Neuronal stem cell (in vitro differentiated cells): ENCODE results near the gene NCK1.

ENCODE experiments used
- DNase-seq: peaks from one replicate; pipeline ENCODE4 v3.0.0-alpha.2; 2013; ENCODE audit warnings: low spot score
- H2AFZ ChIP-seq: one replicate; pipeline ENCODE4 v1.6.1; 2013; ENCODE audit warnings: mild to moderate bottlenecking, low read length, inconsistent platforms
- H2AK5ac ChIP-seq: 2 replicates; pipeline ENCODE4 v1.6.1; 2013; ENCODE audit warnings: low read depth, mild to moderate bottlenecking, inconsistent platforms, low read length, moderate library complexity, mixed read lengths
- H2BK120ac ChIP-seq: 2 replicates; pipeline ENCODE4 v1.6.1; 2013; ENCODE audit warnings: low read depth, mild to moderate bottlenecking, inconsistent platforms, low read length, moderate library complexity, mixed read lengths
- H2BK12ac ChIP-seq: one replicate; pipeline ENCODE4 v1.6.1; 2013; ENCODE audit warnings: low read length, inconsistent platforms
- H2BK15ac ChIP-seq: 2 replicates; pipeline ENCODE4 v1.6.1; 2013; ENCODE audit warnings: mild to moderate bottlenecking, low read length, inconsistent platforms, mixed read lengths
- H2BK5ac ChIP-seq: one replicate; pipeline ENCODE4 v1.6.1; 2013; ENCODE audit warnings: inconsistent platforms, mild to moderate bottlenecking, low read length, moderate library complexity
- H3K14ac ChIP-seq: one replicate; pipeline ENCODE4 v1.6.1; 2013; ENCODE audit warnings: low read length, inconsistent platforms
- H3K18ac ChIP-seq: 2 replicates; pipeline ENCODE4 v1.6.1; 2013; ENCODE audit warnings: low read length, inconsistent platforms
- H3K23ac ChIP-seq: 2 replicates; pipeline ENCODE4 v1.6.1; 2013; ENCODE audit warnings: low read depth, mild to moderate bottlenecking, mixed read lengths, low read length, inconsistent platforms; ENCODE audit not compliant: poor library complexity
- H3K27ac ChIP-seq: replicated peaks from 3 replicates; pipeline ENCODE4 v1.5.1; 2013; ENCODE audit warnings: low read length, inconsistent platforms
- H3K27me3 ChIP-seq, 3 experiments: 2 replicates each; pipeline ENCODE4 v1.6.1; 2013; ENCODE audit warnings: low read length in 3 of 3, mild to moderate bottlenecking in 2 of 3, inconsistent platforms in 1 of 3, low read depth in 1 of 3, mixed read lengths in 1 of 3, moderate library complexity in 1 of 3; ENCODE audit not compliant: control insufficient read depth in 3 of 3, insufficient read depth in 3 of 3
- H3K36me3 ChIP-seq, 2 donors: replicated peaks in 1 of 2; 2 replicates each; pipeline ENCODE4 v1.6.1; 2013; ENCODE audit warnings: low read length in 2 of 2; ENCODE audit not compliant: control insufficient read depth in 2 of 2, insufficient read depth in 2 of 2
- H3K4ac ChIP-seq: 2 replicates; pipeline ENCODE4 v1.6.1; 2013; ENCODE audit warnings: inconsistent platforms, mild to moderate bottlenecking, low read length, moderate library complexity
- H3K4me1 ChIP-seq, 2 donors: 1 replicate in 1 of 2; 2 replicates in 1 of 2; pipeline ENCODE4 v1.6.1; 2013; ENCODE audit warnings: low read length in 2 of 2, low read depth in 1 of 2; ENCODE audit not compliant: control insufficient read depth in 2 of 2, insufficient read depth in 1 of 2
- H3K4me2 ChIP-seq: one replicate; pipeline ENCODE4 v1.6.1; 2013; ENCODE audit warnings: mild to moderate bottlenecking, low read length, inconsistent platforms; ENCODE audit not compliant: insufficient read depth, poor library complexity, severe bottlenecking
- H3K4me3 ChIP-seq, 2 donors: 2 replicates each; pipeline ENCODE4 v1.5.1; 2013; ENCODE audit warnings: low read length in 2 of 2, mild to moderate bottlenecking in 2 of 2, inconsistent platforms in 1 of 2, moderate library complexity in 1 of 2
- H3K79me1 ChIP-seq: one replicate; pipeline ENCODE4 v1.6.1; 2013; ENCODE audit warnings: low read depth, mild to moderate bottlenecking, inconsistent platforms, low read length, moderate library complexity
- H3K9ac ChIP-seq: one replicate; pipeline ENCODE4 v1.6.1; 2013; ENCODE audit warnings: mild to moderate bottlenecking, low read depth, low read length, inconsistent platforms; ENCODE audit not compliant: poor library complexity
- H3K9me3 ChIP-seq, 2 donors: replicated peaks in 1 of 2; 2 replicates each; pipeline versions ENCODE3 to v1.6.1; 2013; ENCODE audit warnings: low read length in 2 of 2, mild to moderate bottlenecking in 2 of 2, inconsistent platforms in 1 of 2, low read depth in 1 of 2, mixed read lengths in 1 of 2, moderate library complexity in 1 of 2; ENCODE audit not compliant: control insufficient read depth in 2 of 2, insufficient read depth in 1 of 2
- H4K8ac ChIP-seq: one replicate; pipeline ENCODE4 v1.6.1; 2013; ENCODE audit warnings: low read depth, mild to moderate bottlenecking, inconsistent platforms, low read length, moderate library complexity
- H4K91ac ChIP-seq: one replicate; pipeline ENCODE4 v1.6.1; 2013; ENCODE audit warnings: low read length, low read depth, mild to moderate bottlenecking, inconsistent platforms; ENCODE audit not compliant: poor library complexity
- WGBS, 2 donors: extraction: QIAGEN DNeasy Blood & Tissue Kit; methylation state at CpG; one replicate each; pipeline ENCODE4 v1.1.7; 2013; ENCODE audit warnings: missing lambda C conversion rate in 2 of 2, mixed read lengths in 1 of 2; ENCODE audit not compliant: insufficient read length in 2 of 2, insufficient replicate concordance in 1 of 2; ENCODE audit errors: extremely low coverage in 2 of 2; 5-methylcytosine and 5-hydroxymethylcytosine counted together

NCK1 gene

GRCh38 chr3:136906725-136907124, 44.7 kb downstream of the NCK1 start:
- no peak overlapping the region for H3K4me3 ChIP-seq
- no peak overlapping the region for H2AK5ac ChIP-seq
- no CpG with 5 or more reads among the region's 5 CpGs for WGBS, 2 donors
- H4K91ac ChIP-seq = no peak overlapping the region
- peaks cover 2 to 25% of the 10 kb centered on the region in 2 donors for H3K9me3 ChIP-seq
- no peak overlapping the region for H2BK5ac ChIP-seq
- no peaks in the 10 kb centered on the region for H3K36me3 ChIP-seq
- no peak overlapping the region for H3K4ac ChIP-seq
- peaks cover 0 to 10% of the 10 kb centered on the region in 2 donors for H3K4me1 ChIP-seq
- H3K9ac ChIP-seq = peak overlapping the region; percentile 47
- H3K27me3 ChIP-seq = no peaks in the 10 kb centered on the region
- peak overlapping the region; percentile 80 for H3K18ac ChIP-seq
- no peak overlapping the region for H2BK15ac ChIP-seq
- no peak for DNase-seq
- H2AFZ ChIP-seq = no peak overlapping the region
- H3K27ac ChIP-seq = no peak overlapping the region
- no peak overlapping the region for H2BK12ac ChIP-seq
- peak overlapping the region; percentile 59 for H3K23ac ChIP-seq
- no peak overlapping the region for H2BK120ac ChIP-seq
- no peak overlapping the region for H3K4me2 ChIP-seq
- H4K8ac ChIP-seq = no peak overlapping the region
- peaks cover 9% of the 10 kb centered on the region for H3K79me1 ChIP-seq
- H3K14ac ChIP-seq = peak overlapping the region; percentile 32

- Histone ChIP-seq H2BK15ac (no peak overlapping the region), H3K4me2 (no peak overlapping the region), H3K27ac (no peak overlapping the region), H3K9me3 (peaks cover 2 to 28% of the 10 kb centered on the region in 2 donors), H3K14ac (no peak overlapping the region), H2AK5ac (no peak overlapping the region), H2BK12ac (no peak overlapping the region), H3K36me3 (no peaks in the 10 kb centered on the region), H2BK120ac (no peak overlapping the region), H4K91ac (no peak overlapping the region), H3K9ac (no peak overlapping the region), H3K4ac (no peak overlapping the region), H2BK5ac (no peak overlapping the region), H4K8ac (no peak overlapping the region), H3K23ac (no peak overlapping the region), H2AFZ (no peak overlapping the region), H3K79me1 (peaks cover 9% of the 10 kb centered on the region), H3K4me1 (peaks cover 0 to 10% of the 10 kb centered on the region in 2 donors), H3K18ac (no peak overlapping the region), H3K27me3 (no peaks in the 10 kb centered on the region), H3K4me3 (no peak overlapping the region)
- no peak for DNase-seq
- no CpG with 5 or more reads among the region's 2 CpGs for WGBS, 2 donors
Measured at GRCh38 chr3:136908297-136908696, 46.3 kb downstream of the NCK1 start.

- DNase-seq = no peak
- no peak overlapping the region for H2BK120ac ChIP-seq
- H3K36me3 ChIP-seq = no peaks in the 10 kb centered on the region
- H3K9me3 ChIP-seq = peaks cover 2 to 30% of the 10 kb centered on the region in 2 donors
- no peak overlapping the region for H3K4me3 ChIP-seq
- no peak overlapping the region for H3K9ac ChIP-seq
- H3K4me2 ChIP-seq = no peak overlapping the region
- H4K8ac ChIP-seq = no peak overlapping the region
- H3K4ac ChIP-seq = no peak overlapping the region
- peaks cover 9% of the 10 kb centered on the region for H3K79me1 ChIP-seq
- H2BK15ac ChIP-seq = no peak overlapping the region
- H3K18ac ChIP-seq = no peak overlapping the region
- H3K27me3 ChIP-seq = no peaks in the 10 kb centered on the region
- H4K91ac ChIP-seq = no peak overlapping the region
- H2AFZ ChIP-seq = no peak overlapping the region
- no CpG with 5 or more reads among the region's 4 CpGs for WGBS, 2 donors
- H3K4me1 ChIP-seq = peaks cover 0 to 10% of the 10 kb centered on the region in 2 donors
- no peak overlapping the region for H3K27ac ChIP-seq
- H3K14ac ChIP-seq = no peak overlapping the region
- H2BK12ac ChIP-seq = no peak overlapping the region
- no peak overlapping the region for H2BK5ac ChIP-seq
- no peak overlapping the region for H3K23ac ChIP-seq
- H2AK5ac ChIP-seq = no peak overlapping the region
Measured at GRCh38 chr3:136909187-136909586, 47.2 kb downstream of the NCK1 start.

DNA sequence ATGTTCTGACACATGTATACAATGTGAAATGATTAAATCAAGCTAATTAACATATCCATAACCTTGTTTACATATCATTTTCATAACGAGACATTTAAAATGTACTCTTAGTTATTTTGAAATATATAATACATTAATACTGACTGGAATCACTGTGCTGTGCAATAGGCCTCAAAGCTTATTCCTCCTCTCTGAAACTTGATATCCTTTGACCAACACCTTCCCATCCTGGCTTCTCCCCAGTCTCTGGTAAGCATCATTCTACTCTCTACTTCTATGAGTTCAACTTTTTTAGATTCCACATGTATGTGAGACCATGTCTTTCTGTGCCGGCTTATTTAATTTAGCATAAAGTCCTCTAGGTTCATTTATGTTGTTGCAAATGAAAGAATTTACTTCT, 48.7 kb downstream of the NCK1 start:
- no peak overlapping the region for H4K91ac ChIP-seq
- no peak overlapping the region for H3K4ac ChIP-seq
- no peak overlapping the region for H3K18ac ChIP-seq
- no peak overlapping the region for H2BK12ac ChIP-seq
- H3K4me3 ChIP-seq = no peak overlapping the region
- H3K9me3 ChIP-seq = peaks cover 0 to 18% of the 10 kb centered on the region in 2 donors
- DNase-seq = no peak
- peaks cover 0 to 10% of the 10 kb centered on the region in 2 donors for H3K4me1 ChIP-seq
- H2AK5ac ChIP-seq = no peak overlapping the region
- no peak overlapping the region for H3K23ac ChIP-seq
- H2BK120ac ChIP-seq = no peak overlapping the region
- H4K8ac ChIP-seq = no peak overlapping the region
- peaks cover 9% of the 10 kb centered on the region for H3K79me1 ChIP-seq
- no peak overlapping the region for H2AFZ ChIP-seq
- H3K9ac ChIP-seq = no peak overlapping the region
- H3K4me2 ChIP-seq = no peak overlapping the region
- no peaks in the 10 kb centered on the region for H3K36me3 ChIP-seq
- no peak overlapping the region for H3K27ac ChIP-seq
- H2BK5ac ChIP-seq = no peak overlapping the region
- no peak overlapping the region for H3K14ac ChIP-seq
- H3K27me3 ChIP-seq = no peaks in the 10 kb centered on the region
- WGBS, 2 donors = no CpG with 5 or more reads among the region's 2 CpGs
- H2BK15ac ChIP-seq = no peak overlapping the region
